Neural cell (in vitro differentiated cells): Measurements from ENCODE around the gene APC. TPM values are rescaled to one million over a fixed set of nuclear protein-coding genes. Genes with fewer than 3 reads are reported as not detected.

ENCODE experiments used
- H2AFZ ChIP-seq: fragments of 200-600, 300-800 bp; sonication (generic), shearing (Covaris generic); 2 replicates; pipeline ENCODE4 v1.6.0; 2014; ENCODE audit warnings: low read depth, mild to moderate bottlenecking, antibody characterized with exemption, low read length, moderate library complexity
- H3F3A ChIP-seq: fragments of 200-600 bp; shearing (Covaris generic); 2 replicates; pipeline ENCODE4 v1.6.1; 2016; ENCODE audit warnings: mild to moderate bottlenecking, moderate library complexity, mixed read lengths, antibody characterized with exemption, low read length; ENCODE audit not compliant: insufficient read depth, poor library complexity, severe bottlenecking
- H3K27ac ChIP-seq: fragments of 200-600, 300-800 bp; sonication (generic), shearing (Covaris generic); 2 replicates; pipeline ENCODE4 v1.5.1; 2014; ENCODE audit warnings: mild to moderate bottlenecking, low read length, moderate library complexity
- H3K27me3 ChIP-seq: fragments of 300-800, 200-600 bp; sonication (generic), shearing (Covaris generic); 2 replicates; pipeline ENCODE4 v1.6.0; 2014; ENCODE audit warnings: mild to moderate bottlenecking, low read depth, low read length, moderate library complexity; ENCODE audit not compliant: insufficient read depth
- H3K36me3 ChIP-seq: fragments of 300-800, 200-600 bp; sonication (generic), shearing (Covaris generic); 2 replicates; pipeline ENCODE4 v1.5.1; 2014; ENCODE audit warnings: mild to moderate bottlenecking, antibody characterized with exemption, low read length, moderate library complexity; ENCODE audit not compliant: insufficient read depth
- H3K4me2 ChIP-seq: fragments of 300-800, 200-600 bp; sonication (generic), shearing (Covaris generic); 2 replicates; pipeline ENCODE4 v1.6.0; 2014; ENCODE audit warnings: mild to moderate bottlenecking, low read length
- H3K4me3 ChIP-seq: fragments of 300-800, 200-600 bp; sonication (generic), shearing (Covaris generic); 2 replicates; pipeline ENCODE4 v1.5.1; 2014; ENCODE audit warnings: mild to moderate bottlenecking, low read length, moderate library complexity
- H3K79me2 ChIP-seq: fragments of 200-600 bp; shearing (Covaris generic); replicated peaks from 2 replicates; pipeline ENCODE4 v1.6.0; 2014; ENCODE audit warnings: mild to moderate bottlenecking, low read length, moderate library complexity; ENCODE audit not compliant: insufficient read depth
- H3K9ac ChIP-seq: fragments of 300-800, 200-600 bp; sonication (generic), shearing (Covaris generic); 2 replicates; pipeline ENCODE4 v1.6.1; 2016; ENCODE audit warnings: mild to moderate bottlenecking, low read length, mixed read lengths
- H3K9me2 ChIP-seq: fragments of 200-600 bp; shearing (Covaris generic); 2 replicates; pipeline ENCODE4 v1.6.1; 2016; ENCODE audit warnings: mild to moderate bottlenecking, low read length, mixed read lengths; ENCODE audit not compliant: insufficient read depth
- H3K9me3 ChIP-seq: fragments of 200-600, 300-800 bp; sonication (generic), shearing (Covaris generic); 2 replicates; pipeline ENCODE4 v1.6.1; 2016; ENCODE audit warnings: mild to moderate bottlenecking, mixed run types, low read length, moderate library complexity, mixed read lengths
- H4K20me1 ChIP-seq: fragments of 200-600 bp; shearing (Covaris generic); 2 replicates; pipeline ENCODE4 v1.6.1; 2016; ENCODE audit warnings: mild to moderate bottlenecking, mixed run types; ENCODE audit not compliant: insufficient read depth
- EP300 ChIP-seq: fragments of 450-650 bp; conservative IDR thresholded peaks from 2 replicates; pipeline ENCODE4 v1.6.1; 2014; ENCODE audit warnings: antibody characterized with exemption, mild to moderate bottlenecking, moderate library complexity; ENCODE audit not compliant: poor library complexity, severe bottlenecking
- EZH2 ChIP-seq: fragments of 200-600, 300-800 bp; shearing (Covaris generic), sonication (generic); IDR thresholded peaks from 2 replicates; pipeline ENCODE4 v1.6.1; 2014; ENCODE audit warnings: antibody characterized with exemption, low read length, borderline replicate concordance, mild to moderate bottlenecking; ENCODE audit not compliant: insufficient read depth, poor library complexity, severe bottlenecking
- MXI1 ChIP-seq: fragments of 450-650 bp; conservative IDR thresholded peaks from 2 replicates; pipeline ENCODE4 v1.6.1; 2014; ENCODE audit warnings: antibody characterized with exemption, mild to moderate bottlenecking; ENCODE audit not compliant: poor library complexity, severe bottlenecking
- POLR2AphosphoS5 ChIP-seq: IDR thresholded peaks from 2 replicates; pipeline ENCODE4 v1.6.1; 2012
- RAD21 ChIP-seq: fragments of 450-650 bp; conservative IDR thresholded peaks from 2 replicates; pipeline ENCODE4 v1.6.1; 2014; ENCODE audit warnings: antibody characterized with exemption, mild to moderate bottlenecking, moderate library complexity
- SMC3 ChIP-seq: fragments of 450-650 bp; conservative IDR thresholded peaks from 2 replicates; pipeline ENCODE4 v1.6.1; 2014; ENCODE audit warnings: antibody characterized with exemption, mild to moderate bottlenecking, moderate library complexity; ENCODE audit not compliant: poor library complexity
- TAF1 ChIP-seq: IDR thresholded peaks from 2 replicates; pipeline ENCODE4 v1.6.1; 2012; ENCODE audit warnings: low read depth
- polyA plus RNA-seq: library from polyadenylated mRNA; depleted of rRNA; stranded (reverse); fragments of >200 nt; gene quantifications from 2 replicates; pipeline ENCODE4 v1.2.3, GENCODE V29; 2014
- TF ChIP-seq, protein P1 (sequence below): IDR thresholded peaks from 2 replicates; pipeline ENCODE4 v1.6.1; 2012; ENCODE audit warnings: borderline replicate concordance
- TF ChIP-seq, protein P2 (sequence below): fragments of 450-650 bp; IDR thresholded peaks from 2 replicates; pipeline ENCODE4 v1.5.1; 2014; ENCODE audit warnings: antibody characterized with exemption, mild to moderate bottlenecking, moderate library complexity; ENCODE audit not compliant: poor library complexity, severe bottlenecking

APC gene
- polyA plus RNA-seq, 1 donor from 2014 or later, result 40.6 TPM

DNA sequence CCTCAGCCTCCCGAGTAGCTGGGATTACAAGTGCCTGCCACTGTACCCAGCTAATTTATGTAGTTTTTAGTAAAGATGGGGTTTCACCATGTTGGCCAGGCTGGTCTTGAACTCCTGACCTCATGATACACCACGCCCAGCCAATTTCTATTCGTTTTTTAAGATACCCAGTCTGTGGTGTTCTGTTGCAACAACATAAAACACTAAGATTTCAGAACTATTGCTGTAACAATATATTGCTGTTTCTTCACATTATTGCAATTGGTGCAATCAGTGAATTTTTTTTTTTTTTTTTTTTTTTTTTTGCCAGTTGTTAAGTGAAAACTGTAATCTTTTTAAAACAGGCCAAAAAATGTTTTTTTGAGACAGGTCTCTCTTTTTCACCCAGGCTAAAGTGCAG lies 133.3 kb downstream of the APC start:
- no peak overlapping the region for H2AFZ ChIP-seq
- H3K9me2 ChIP-seq, result no peaks in the 10 kb centered on the region
- TF ChIP-seq SMC3 (no peak), MXI1 (no peak), EP300 (no peak), RAD21 (no peak), POLR2AphosphoS5 (no peak), TAF1 (no peak), EZH2 (no peak)
- TF ChIP-seq, protein P1, sequence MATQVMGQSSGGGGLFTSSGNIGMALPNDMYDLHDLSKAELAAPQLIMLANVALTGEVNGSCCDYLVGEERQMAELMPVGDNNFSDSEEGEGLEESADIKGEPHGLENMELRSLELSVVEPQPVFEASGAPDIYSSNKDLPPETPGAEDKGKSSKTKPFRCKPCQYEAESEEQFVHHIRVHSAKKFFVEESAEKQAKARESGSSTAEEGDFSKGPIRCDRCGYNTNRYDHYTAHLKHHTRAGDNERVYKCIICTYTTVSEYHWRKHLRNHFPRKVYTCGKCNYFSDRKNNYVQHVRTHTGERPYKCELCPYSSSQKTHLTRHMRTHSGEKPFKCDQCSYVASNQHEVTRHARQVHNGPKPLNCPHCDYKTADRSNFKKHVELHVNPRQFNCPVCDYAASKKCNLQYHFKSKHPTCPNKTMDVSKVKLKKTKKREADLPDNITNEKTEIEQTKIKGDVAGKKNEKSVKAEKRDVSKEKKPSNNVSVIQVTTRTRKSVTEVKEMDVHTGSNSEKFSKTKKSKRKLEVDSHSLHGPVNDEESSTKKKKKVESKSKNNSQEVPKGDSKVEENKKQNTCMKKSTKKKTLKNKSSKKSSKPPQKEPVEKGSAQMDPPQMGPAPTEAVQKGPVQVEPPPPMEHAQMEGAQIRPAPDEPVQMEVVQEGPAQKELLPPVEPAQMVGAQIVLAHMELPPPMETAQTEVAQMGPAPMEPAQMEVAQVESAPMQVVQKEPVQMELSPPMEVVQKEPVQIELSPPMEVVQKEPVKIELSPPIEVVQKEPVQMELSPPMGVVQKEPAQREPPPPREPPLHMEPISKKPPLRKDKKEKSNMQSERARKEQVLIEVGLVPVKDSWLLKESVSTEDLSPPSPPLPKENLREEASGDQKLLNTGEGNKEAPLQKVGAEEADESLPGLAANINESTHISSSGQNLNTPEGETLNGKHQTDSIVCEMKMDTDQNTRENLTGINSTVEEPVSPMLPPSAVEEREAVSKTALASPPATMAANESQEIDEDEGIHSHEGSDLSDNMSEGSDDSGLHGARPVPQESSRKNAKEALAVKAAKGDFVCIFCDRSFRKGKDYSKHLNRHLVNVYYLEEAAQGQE, result no peak
- TF ChIP-seq, protein P2, sequence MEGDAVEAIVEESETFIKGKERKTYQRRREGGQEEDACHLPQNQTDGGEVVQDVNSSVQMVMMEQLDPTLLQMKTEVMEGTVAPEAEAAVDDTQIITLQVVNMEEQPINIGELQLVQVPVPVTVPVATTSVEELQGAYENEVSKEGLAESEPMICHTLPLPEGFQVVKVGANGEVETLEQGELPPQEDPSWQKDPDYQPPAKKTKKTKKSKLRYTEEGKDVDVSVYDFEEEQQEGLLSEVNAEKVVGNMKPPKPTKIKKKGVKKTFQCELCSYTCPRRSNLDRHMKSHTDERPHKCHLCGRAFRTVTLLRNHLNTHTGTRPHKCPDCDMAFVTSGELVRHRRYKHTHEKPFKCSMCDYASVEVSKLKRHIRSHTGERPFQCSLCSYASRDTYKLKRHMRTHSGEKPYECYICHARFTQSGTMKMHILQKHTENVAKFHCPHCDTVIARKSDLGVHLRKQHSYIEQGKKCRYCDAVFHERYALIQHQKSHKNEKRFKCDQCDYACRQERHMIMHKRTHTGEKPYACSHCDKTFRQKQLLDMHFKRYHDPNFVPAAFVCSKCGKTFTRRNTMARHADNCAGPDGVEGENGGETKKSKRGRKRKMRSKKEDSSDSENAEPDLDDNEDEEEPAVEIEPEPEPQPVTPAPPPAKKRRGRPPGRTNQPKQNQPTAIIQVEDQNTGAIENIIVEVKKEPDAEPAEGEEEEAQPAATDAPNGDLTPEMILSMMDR, result no peak
- H3K79me2 ChIP-seq, result no peaks in the 10 kb centered on the region
- H4K20me1 ChIP-seq, result no peaks in the 10 kb centered on the region
- H3K4me2 ChIP-seq, result no peak overlapping the region
- no peak overlapping the region for H3K9ac ChIP-seq
- no peaks in the 10 kb centered on the region for H3F3A ChIP-seq
- H3K27me3 ChIP-seq, result no peaks in the 10 kb centered on the region
- H3K36me3 ChIP-seq, result no peaks in the 10 kb centered on the region
- no peaks in the 10 kb centered on the region for H3K9me3 ChIP-seq
- no peak overlapping the region for H3K27ac ChIP-seq
- H3K4me3 ChIP-seq, result no peak overlapping the region

DNA sequence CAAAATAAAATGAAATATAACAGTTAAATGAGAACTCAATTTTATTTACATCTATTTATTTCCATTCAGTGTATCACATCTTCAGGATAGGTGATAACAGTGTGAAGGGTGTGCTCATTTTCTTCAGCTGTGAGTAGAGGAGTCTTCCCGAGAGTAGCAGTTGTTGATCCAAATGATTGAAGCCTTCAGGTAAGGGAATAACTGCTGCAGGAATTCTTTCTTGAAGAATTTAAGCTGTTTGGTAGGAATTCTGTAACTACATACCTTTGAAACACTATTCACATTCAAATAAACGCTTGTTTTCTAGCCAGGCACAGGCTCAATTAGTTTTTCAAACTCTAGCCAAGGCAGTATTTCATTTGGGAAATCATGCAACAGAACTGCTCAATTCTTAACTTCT lies 138.7 kb downstream of the APC start:
- Histone ChIP-seq H2AFZ (no peak overlapping the region), H3K27me3 (no peaks in the 10 kb centered on the region), H3K9ac (no peak overlapping the region), H3F3A (no peaks in the 10 kb centered on the region), H3K36me3 (no peaks in the 10 kb centered on the region), H3K27ac (no peak overlapping the region), H4K20me1 (no peaks in the 10 kb centered on the region), H3K79me2 (no peaks in the 10 kb centered on the region), H3K9me3 (no peaks in the 10 kb centered on the region), H3K9me2 (no peaks in the 10 kb centered on the region), H3K4me3 (no peak overlapping the region), H3K4me2 (no peak overlapping the region)
- TF ChIP-seq, protein P1, result no peak
- no peak for TF ChIP-seq POLR2AphosphoS5
- no peak for TF ChIP-seq MXI1
- TF ChIP-seq TAF1, result no peak
- no peak for TF ChIP-seq RAD21
- TF ChIP-seq EP300, result no peak
- no peak for TF ChIP-seq EZH2
- TF ChIP-seq SMC3, result no peak
- TF ChIP-seq, protein P2, result no peak
